Astrocyte (in vitro differentiated cells and primary cell): ENCODE data around the gene RWDD2A.

Experiments used
- EZH2 ChIP-seq: IDR thresholded peaks from 2 replicates; pipeline ENCODE4 v1.6.1; 2012; ENCODE audit warnings: mild to moderate bottlenecking, low read length, inconsistent platforms; ENCODE audit not compliant: insufficient read depth
- TF ChIP-seq, protein P1 (sequence below): IDR thresholded peaks from 2 replicates; pipeline ENCODE4 v1.5.1; 2011; ENCODE audit warnings: low read depth, mild to moderate bottlenecking, inconsistent platforms, low read length, moderate library complexity; ENCODE audit not compliant: insufficient read depth

DNA sequence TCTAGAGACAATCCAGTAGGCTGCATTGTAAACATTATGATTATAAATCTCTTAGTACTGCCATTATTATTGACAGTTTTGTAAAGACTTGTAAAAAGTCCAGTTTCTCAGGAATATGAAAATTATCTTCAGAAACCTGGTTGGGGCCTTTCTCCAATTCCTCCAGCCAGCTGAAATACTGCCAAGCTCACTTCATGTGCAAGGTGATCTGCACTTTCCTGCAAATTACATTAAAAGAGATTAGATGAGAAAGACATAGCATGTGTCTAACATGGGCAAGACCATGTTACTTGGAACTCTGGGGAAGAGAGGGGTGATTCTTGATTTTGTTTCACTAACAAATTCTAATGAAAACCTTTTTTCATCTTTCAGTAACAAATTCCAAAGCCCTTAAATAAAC, 24.1 kb upstream of the RWDD2A start:
- TF ChIP-seq, protein P1, sequence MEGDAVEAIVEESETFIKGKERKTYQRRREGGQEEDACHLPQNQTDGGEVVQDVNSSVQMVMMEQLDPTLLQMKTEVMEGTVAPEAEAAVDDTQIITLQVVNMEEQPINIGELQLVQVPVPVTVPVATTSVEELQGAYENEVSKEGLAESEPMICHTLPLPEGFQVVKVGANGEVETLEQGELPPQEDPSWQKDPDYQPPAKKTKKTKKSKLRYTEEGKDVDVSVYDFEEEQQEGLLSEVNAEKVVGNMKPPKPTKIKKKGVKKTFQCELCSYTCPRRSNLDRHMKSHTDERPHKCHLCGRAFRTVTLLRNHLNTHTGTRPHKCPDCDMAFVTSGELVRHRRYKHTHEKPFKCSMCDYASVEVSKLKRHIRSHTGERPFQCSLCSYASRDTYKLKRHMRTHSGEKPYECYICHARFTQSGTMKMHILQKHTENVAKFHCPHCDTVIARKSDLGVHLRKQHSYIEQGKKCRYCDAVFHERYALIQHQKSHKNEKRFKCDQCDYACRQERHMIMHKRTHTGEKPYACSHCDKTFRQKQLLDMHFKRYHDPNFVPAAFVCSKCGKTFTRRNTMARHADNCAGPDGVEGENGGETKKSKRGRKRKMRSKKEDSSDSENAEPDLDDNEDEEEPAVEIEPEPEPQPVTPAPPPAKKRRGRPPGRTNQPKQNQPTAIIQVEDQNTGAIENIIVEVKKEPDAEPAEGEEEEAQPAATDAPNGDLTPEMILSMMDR, result no peak
- no peak for TF ChIP-seq EZH2
